ENCODE results near the gene IFNL2.

IFNL2 gene

GRCh38 chr19:39304701-39305571 lies 36.7 kb downstream of the IFNL2 start:
- Histone ChIP-seq H3K56ac (ENCODE audit: low read length) (no peak overlapping the region), H3K4me1 (ENCODE audit: control insufficient read depth, low read depth, low read length) (peaks cover 1% of the 10 kb centered on the region), H2AK5ac (ENCODE audit: low read length) (no peak overlapping the region), H3K4ac (ENCODE audit: low read depth, low read length) (no peak overlapping the region), H3K4me2 (ENCODE audit: low read length) (no peak overlapping the region), H3K79me2 (ENCODE audit: control insufficient read depth, insufficient read depth, low read length) (no peaks in the 10 kb centered on the region), H2BK5ac (ENCODE audit: low read length) (no peak overlapping the region), H4K5ac (ENCODE audit: low read length) (no peak overlapping the region), H3K36me3 (ENCODE audit: control insufficient read depth, insufficient read depth, low read length) (no peaks in the 10 kb centered on the region), H3K79me1 (ENCODE audit: low read length) (no peaks in the 10 kb centered on the region), H3K18ac (ENCODE audit: low read length) (no peak overlapping the region), H3K4me3 (ENCODE audit: low read length) (no peak overlapping the region), H2BK120ac (ENCODE audit: low read depth, low read length) (no peak overlapping the region), H3K23ac (ENCODE audit: low read length) (no peak overlapping the region), H2BK15ac (replicated peaks; ENCODE audit: low read depth) (no peak overlapping the region), H4K8ac (ENCODE audit: low read depth, low read length) (no peak overlapping the region), H3K27ac (ENCODE audit: low read depth, low read length) (no peak overlapping the region), H3K9ac (ENCODE audit: low read length) (no peak overlapping the region), H3K27me3 (ENCODE audit: insufficient read depth, low read length, poor library complexity) (no peaks in the 10 kb centered on the region)
- no CpG with 5 or more reads among the region's 6 CpGs for WGBS (ENCODE audit: extremely low coverage, insufficient coverage, low lambda C conversion rate)
- peak; percentile 59 for DNase-seq

- Histone ChIP-seq H3K56ac (ENCODE audit: low read length) (no peak overlapping the region), H3K27me3 (ENCODE audit: insufficient read depth, low read length, poor library complexity) (no peaks in the 10 kb centered on the region), H3K9ac (ENCODE audit: low read length) (no peak overlapping the region), H4K5ac (ENCODE audit: low read length) (no peak overlapping the region), H3K4me1 (ENCODE audit: control insufficient read depth, low read depth, low read length) (peaks cover 1% of the 10 kb centered on the region), H3K23ac (ENCODE audit: low read length) (no peak overlapping the region), H4K8ac (ENCODE audit: low read depth, low read length) (no peak overlapping the region), H2BK15ac (replicated peaks; ENCODE audit: low read depth) (no peak overlapping the region), H3K4ac (ENCODE audit: low read depth, low read length) (no peak overlapping the region), H3K79me1 (ENCODE audit: low read length) (no peaks in the 10 kb centered on the region), H2AK5ac (ENCODE audit: low read length) (no peak overlapping the region), H3K18ac (ENCODE audit: low read length) (no peak overlapping the region), H3K27ac (ENCODE audit: low read depth, low read length) (no peak overlapping the region), H3K4me3 (ENCODE audit: low read length) (no peak overlapping the region), H3K4me2 (ENCODE audit: low read length) (no peak overlapping the region), H2BK5ac (ENCODE audit: low read length) (no peak overlapping the region), H3K36me3 (ENCODE audit: control insufficient read depth, insufficient read depth, low read length) (no peaks in the 10 kb centered on the region), H2BK120ac (ENCODE audit: low read depth, low read length) (no peak overlapping the region), H3K79me2 (ENCODE audit: control insufficient read depth, insufficient read depth, low read length) (no peaks in the 10 kb centered on the region)
- no peak for DNase-seq
These were observed 37.9 kb downstream of the IFNL2 start for GRCh38 chr19:39306075-39306474.

- H2BK120ac ChIP-seq (ENCODE audit: low read depth, low read length): no peak overlapping the region
- H2BK15ac ChIP-seq (replicated peaks; ENCODE audit: low read depth): no peak overlapping the region
- H4K5ac ChIP-seq (ENCODE audit: low read length): no peak overlapping the region
- H3K27me3 ChIP-seq (ENCODE audit: insufficient read depth, low read length, poor library complexity): no peaks in the 10 kb centered on the region
- H3K9ac ChIP-seq (ENCODE audit: low read length): peak overlapping the region; percentile 69
- peak overlapping the region; percentile 79 for H3K4me2 ChIP-seq (ENCODE audit: low read length)
- H3K36me3 ChIP-seq (ENCODE audit: control insufficient read depth, insufficient read depth, low read length): no peaks in the 10 kb centered on the region
- H3K4me3 ChIP-seq (ENCODE audit: low read length): peak overlapping the region; percentile 37
- peak overlapping the region; percentile 84 for H3K56ac ChIP-seq (ENCODE audit: low read length)
- H2BK5ac ChIP-seq (ENCODE audit: low read length): no peak overlapping the region
- no peak overlapping the region for H3K23ac ChIP-seq (ENCODE audit: low read length)
- peak; percentile 62 for DNase-seq
- no peaks in the 10 kb centered on the region for H3K79me2 ChIP-seq (ENCODE audit: control insufficient read depth, insufficient read depth, low read length)
- no CpG with 5 or more reads among the region's 71 CpGs for WGBS (ENCODE audit: extremely low coverage, insufficient coverage, low lambda C conversion rate)
- H3K79me1 ChIP-seq (ENCODE audit: low read length): no peaks in the 10 kb centered on the region
- no peak overlapping the region for H3K27ac ChIP-seq (ENCODE audit: low read depth, low read length)
- H3K18ac ChIP-seq (ENCODE audit: low read length): peak overlapping the region; percentile 11
- H3K4me1 ChIP-seq (ENCODE audit: control insufficient read depth, low read depth, low read length): peaks cover 1% of the 10 kb centered on the region
- H4K8ac ChIP-seq (ENCODE audit: low read depth, low read length): no peak overlapping the region
- no peak overlapping the region for H3K4ac ChIP-seq (ENCODE audit: low read depth, low read length)
- no peak overlapping the region for H2AK5ac ChIP-seq (ENCODE audit: low read length)
These were observed 39.0 kb downstream of the IFNL2 start for GRCh38 chr19:39307046-39307821.

DNA sequence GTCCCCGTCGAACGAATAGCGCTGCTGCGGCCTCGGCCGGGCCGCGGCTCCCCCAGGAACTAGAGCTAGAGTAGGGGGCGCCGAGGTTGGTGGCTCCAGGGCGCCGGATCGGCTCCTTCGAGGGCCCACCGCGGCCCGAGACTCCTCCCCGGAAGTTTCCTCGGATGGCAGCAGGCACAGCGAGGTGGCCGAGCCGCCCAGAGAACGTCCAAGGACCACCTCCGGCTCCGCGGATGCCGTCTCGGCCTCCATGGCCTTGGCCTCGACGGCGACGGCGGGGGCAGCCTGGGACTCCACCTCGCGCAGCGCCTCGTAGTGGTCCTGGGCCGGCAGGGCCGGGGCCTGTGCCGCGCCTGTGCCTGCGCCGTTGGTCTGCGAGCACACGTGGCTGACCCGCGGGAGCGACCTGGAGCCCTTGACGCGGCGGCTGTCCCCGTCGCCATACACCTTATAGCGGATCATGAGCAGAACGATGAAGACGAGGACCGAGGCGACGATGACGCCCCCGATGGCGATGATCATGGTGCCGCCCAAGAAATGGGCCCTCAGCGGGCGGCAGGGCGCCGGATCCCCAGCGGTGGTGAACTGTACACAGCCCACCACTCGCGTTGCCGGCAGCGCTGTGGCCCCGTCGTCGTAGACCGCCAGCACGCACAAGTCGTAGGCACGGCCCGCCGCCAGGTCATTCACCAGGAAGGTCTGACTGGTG lies 39.8 kb downstream of the IFNL2 start:
- Histone ChIP-seq H3K36me3 (ENCODE audit: control insufficient read depth, insufficient read depth, low read length) (no peaks in the 10 kb centered on the region), H3K23ac (ENCODE audit: low read length) (no peak overlapping the region), H3K4me1 (ENCODE audit: control insufficient read depth, low read depth, low read length) (peaks cover 1% of the 10 kb centered on the region), H3K79me2 (ENCODE audit: control insufficient read depth, insufficient read depth, low read length) (no peaks in the 10 kb centered on the region), H2AK5ac (ENCODE audit: low read length) (no peak overlapping the region), H3K27ac (ENCODE audit: low read depth, low read length) (no peak overlapping the region), H2BK15ac (replicated peaks; ENCODE audit: low read depth) (no peak overlapping the region), H3K4me2 (ENCODE audit: low read length) (peak overlapping the region; percentile 20), H3K79me1 (ENCODE audit: low read length) (no peaks in the 10 kb centered on the region), H3K27me3 (ENCODE audit: insufficient read depth, low read length, poor library complexity) (no peaks in the 10 kb centered on the region), H3K4ac (ENCODE audit: low read depth, low read length) (no peak overlapping the region), H2BK120ac (ENCODE audit: low read depth, low read length) (no peak overlapping the region), H2BK5ac (ENCODE audit: low read length) (no peak overlapping the region), H3K56ac (ENCODE audit: low read length) (peak overlapping the region; percentile 74), H4K5ac (ENCODE audit: low read length) (no peak overlapping the region), H3K18ac (ENCODE audit: low read length) (no peak overlapping the region), H3K9ac (ENCODE audit: low read length) (peak overlapping the region; percentile 48), H4K8ac (ENCODE audit: low read depth, low read length) (no peak overlapping the region), H3K4me3 (ENCODE audit: low read length) (peak overlapping the region; percentile 21)
- DNase-seq: peak; percentile 77
- WGBS (ENCODE audit: extremely low coverage, insufficient coverage, low lambda C conversion rate): no CpG with 5 or more reads among the region's 82 CpGs

GRCh38 chr19:39308531-39309304 lies 40.5 kb downstream of the IFNL2 start:
- no CpG with 5 or more reads among the region's 18 CpGs for WGBS (ENCODE audit: extremely low coverage, insufficient coverage, low lambda C conversion rate)

More at GRCh38 chr19:39308531-39309304, 40.5 kb downstream of the IFNL2 start:
- Histone ChIP-seq H3K4ac (ENCODE audit: low read depth, low read length) (no peak overlapping the region), H3K36me3 (ENCODE audit: control insufficient read depth, insufficient read depth, low read length) (no peaks in the 10 kb centered on the region), H3K79me1 (ENCODE audit: low read length) (no peaks in the 10 kb centered on the region), H3K4me2 (ENCODE audit: low read length) (no peak overlapping the region), H3K18ac (ENCODE audit: low read length) (no peak overlapping the region), H2BK15ac (replicated peaks; ENCODE audit: low read depth) (no peak overlapping the region), H4K8ac (ENCODE audit: low read depth, low read length) (no peak overlapping the region), H3K9ac (ENCODE audit: low read length) (no peak overlapping the region), H2BK5ac (ENCODE audit: low read length) (no peak overlapping the region), H3K4me3 (ENCODE audit: low read length) (no peak overlapping the region), H3K4me1 (ENCODE audit: control insufficient read depth, low read depth, low read length) (no peaks in the 10 kb centered on the region), H3K27ac (ENCODE audit: low read depth, low read length) (no peak overlapping the region), H4K5ac (ENCODE audit: low read length) (no peak overlapping the region), H3K27me3 (ENCODE audit: insufficient read depth, low read length, poor library complexity) (no peaks in the 10 kb centered on the region), H3K23ac (ENCODE audit: low read length) (no peak overlapping the region), H3K79me2 (ENCODE audit: control insufficient read depth, insufficient read depth, low read length) (no peaks in the 10 kb centered on the region), H3K56ac (ENCODE audit: low read length) (no peak overlapping the region), H2BK120ac (ENCODE audit: low read depth, low read length) (no peak overlapping the region), H2AK5ac (ENCODE audit: low read length) (no peak overlapping the region)
- DNase-seq: peak; percentile 85

All from mesendoderm (in vitro differentiated cells).